ENCODE data around the gene MYO5B. TPM values are rescaled to one million over a fixed set of nuclear protein-coding genes. Genes with fewer than 3 reads are reported as not detected.

The MYO5B gene
- total and polyA plus RNA-seq, 2 donors (not counting 1 experiment from before 2014, with no cell fraction given) = 0.30 to 1.7 TPM

DNA sequence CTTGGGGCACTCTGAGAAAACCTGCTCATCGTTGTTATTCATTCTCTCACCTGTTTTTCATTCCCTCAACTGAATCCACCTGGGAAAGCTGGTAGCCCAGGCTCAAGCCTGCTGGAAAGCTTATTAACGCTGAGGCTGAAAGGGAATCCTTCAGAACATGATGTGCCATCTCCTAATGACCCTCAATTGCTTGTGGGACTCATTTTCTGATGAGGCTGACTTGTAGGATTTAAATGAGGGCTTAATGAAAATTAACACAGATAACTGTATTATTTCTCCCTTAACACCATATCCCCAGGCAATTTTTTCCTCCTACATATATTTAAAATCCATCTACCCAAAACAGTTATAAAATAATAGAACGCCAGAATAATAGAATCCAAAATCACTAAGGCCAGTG is 218.9 kb downstream of the MYO5B start:
- DNase-seq = no peak
- Mint-ChIP-seq H3K27ac (no peak overlapping the region), H3K9me3 (ENCODE audit: insufficient read depth) (no peaks in the 10 kb centered on the region), H3K4me3 (no peak overlapping the region), H3K27me3 (peaks cover 8% of the 10 kb centered on the region), H3K4me1 (no peaks in the 10 kb centered on the region)
- no peak overlapping the region for H3K9ac ChIP-seq (ENCODE audit: low read length)
- ATAC-seq (ENCODE audit: low read depth) = no peak
- TF ChIP-seq, protein P1, sequence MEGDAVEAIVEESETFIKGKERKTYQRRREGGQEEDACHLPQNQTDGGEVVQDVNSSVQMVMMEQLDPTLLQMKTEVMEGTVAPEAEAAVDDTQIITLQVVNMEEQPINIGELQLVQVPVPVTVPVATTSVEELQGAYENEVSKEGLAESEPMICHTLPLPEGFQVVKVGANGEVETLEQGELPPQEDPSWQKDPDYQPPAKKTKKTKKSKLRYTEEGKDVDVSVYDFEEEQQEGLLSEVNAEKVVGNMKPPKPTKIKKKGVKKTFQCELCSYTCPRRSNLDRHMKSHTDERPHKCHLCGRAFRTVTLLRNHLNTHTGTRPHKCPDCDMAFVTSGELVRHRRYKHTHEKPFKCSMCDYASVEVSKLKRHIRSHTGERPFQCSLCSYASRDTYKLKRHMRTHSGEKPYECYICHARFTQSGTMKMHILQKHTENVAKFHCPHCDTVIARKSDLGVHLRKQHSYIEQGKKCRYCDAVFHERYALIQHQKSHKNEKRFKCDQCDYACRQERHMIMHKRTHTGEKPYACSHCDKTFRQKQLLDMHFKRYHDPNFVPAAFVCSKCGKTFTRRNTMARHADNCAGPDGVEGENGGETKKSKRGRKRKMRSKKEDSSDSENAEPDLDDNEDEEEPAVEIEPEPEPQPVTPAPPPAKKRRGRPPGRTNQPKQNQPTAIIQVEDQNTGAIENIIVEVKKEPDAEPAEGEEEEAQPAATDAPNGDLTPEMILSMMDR (IDR thresholded peaks at IDR 0.05) = no peak
- no peak for TF ChIP-seq EZH2 (IDR thresholded peaks at IDR 0.05; ENCODE audit: borderline replicate concordance, insufficient read depth, low read depth, low read length, poor library complexity, severe bottlenecking)
- no peaks in the 10 kb centered on the region for H3K9me3 ChIP-seq (ENCODE audit: control extremely low read depth in 1 of 3, control insufficient read depth in 2 of 3, insufficient read depth in 1 of 3, low read length in 2 of 3)
- H3K79me2 ChIP-seq (ENCODE audit: control insufficient read depth, insufficient read depth, low read length) = no peaks in the 10 kb centered on the region
- ChIA-PET POLR2A (no interaction called here), CTCF (no interaction called here)
- H3K4me3 ChIP-seq (ENCODE audit: control extremely low read depth in 1 of 5, extremely low read depth in 1 of 5, insufficient read depth in 1 of 5, low read depth in 2 of 5, low read length in 4 of 5) = no peak overlapping the region
- H3K27me3 ChIP-seq (replicated peaks in 1 of 4; ENCODE audit: control extremely low read depth in 1 of 4, control insufficient read depth in 3 of 4, insufficient read depth in 4 of 4, low read length in 3 of 4) = no peaks in the 10 kb centered on the region
- intact Hi-C loops (cut with micrococcal nuclease) = no loop called here
- H3K27ac ChIP-seq (ENCODE audit: low read length in 2 of 2) = no peak overlapping the region
- H2AFZ ChIP-seq (ENCODE audit: insufficient read depth, low read depth, low read length, poor library complexity, severe bottlenecking) = no peak overlapping the region
- no peaks in the 10 kb centered on the region for H3K4me1 ChIP-seq (ENCODE audit: control insufficient read depth in 2 of 2, insufficient read depth in 2 of 2, low read length in 2 of 2)
- no peak overlapping the region for H3K4me2 ChIP-seq (replicated peaks; ENCODE audit: low read depth, low read length, poor library complexity, severe bottlenecking)
- no peaks in the 10 kb centered on the region for H4K20me1 ChIP-seq (ENCODE audit: control insufficient read depth, insufficient read depth, low read length, poor library complexity, severe bottlenecking)
- no CpG with 5 or more reads among the region's 3 CpGs for WGBS (ENCODE audit: insufficient coverage)
- H3K36me3 ChIP-seq (replicated peaks in 1 of 2; ENCODE audit: control extremely low read depth in 1 of 2, control insufficient read depth in 1 of 2, extremely low read depth in 1 of 2, insufficient read depth in 2 of 2, low read length in 1 of 2) = no peaks in the 10 kb centered on the region

DNA sequence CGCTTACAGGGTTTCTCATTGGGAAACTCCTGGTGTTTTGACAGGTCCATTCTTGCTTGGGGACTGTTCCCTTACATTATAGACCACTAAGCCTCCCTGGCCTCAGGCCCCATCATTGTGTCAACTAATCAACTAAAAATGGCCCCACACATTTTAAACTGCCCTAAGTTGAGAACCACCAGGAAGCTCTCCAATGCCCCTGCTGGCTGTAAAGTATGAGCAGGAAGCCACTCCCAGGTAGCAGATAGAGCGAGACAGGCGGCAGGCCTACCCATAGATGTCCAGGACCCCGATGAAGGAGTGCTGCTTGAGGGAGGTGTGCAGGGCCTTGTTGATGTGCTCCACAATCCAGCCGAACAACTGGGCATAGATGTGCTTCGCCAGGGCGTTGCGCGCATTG is 220.9 kb downstream of the MYO5B start:
- H3K27ac ChIP-seq (ENCODE audit: low read length in 2 of 2) = no peak overlapping the region
- Mint-ChIP-seq H3K4me3 (no peak overlapping the region), H3K9me3 (ENCODE audit: insufficient read depth) (no peaks in the 10 kb centered on the region), H3K4me1 (no peaks in the 10 kb centered on the region), H3K27ac (no peak overlapping the region), H3K27me3 (peaks cover 8% of the 10 kb centered on the region)
- H3K4me3 ChIP-seq (ENCODE audit: control extremely low read depth in 1 of 5, extremely low read depth in 1 of 5, insufficient read depth in 1 of 5, low read depth in 2 of 5, low read length in 4 of 5) = no peak overlapping the region
- intact Hi-C loops (cut with micrococcal nuclease) = no loop called here
- ChIA-PET POLR2A (no interaction called here), CTCF (no interaction called here)
- no peak overlapping the region for H3K4me2 ChIP-seq (replicated peaks; ENCODE audit: low read depth, low read length, poor library complexity, severe bottlenecking)
- 98% methylated on average over 9 of the region's 9 CpGs for WGBS (ENCODE audit: insufficient coverage)
- H3K9me3 ChIP-seq (ENCODE audit: control extremely low read depth in 1 of 3, control insufficient read depth in 2 of 3, insufficient read depth in 1 of 3, low read length in 2 of 3) = no peaks in the 10 kb centered on the region
- H3K27me3 ChIP-seq (replicated peaks in 1 of 4; ENCODE audit: control extremely low read depth in 1 of 4, control insufficient read depth in 3 of 4, insufficient read depth in 4 of 4, low read length in 3 of 4) = no peaks in the 10 kb centered on the region
- ATAC-seq (ENCODE audit: low read depth) (no peak), DNase-seq (no peak)
- no peaks in the 10 kb centered on the region for H3K36me3 ChIP-seq (replicated peaks in 1 of 2; ENCODE audit: control extremely low read depth in 1 of 2, control insufficient read depth in 1 of 2, extremely low read depth in 1 of 2, insufficient read depth in 2 of 2, low read length in 1 of 2)
- no peaks in the 10 kb centered on the region for H3K4me1 ChIP-seq (ENCODE audit: control insufficient read depth in 2 of 2, insufficient read depth in 2 of 2, low read length in 2 of 2)
- no peak overlapping the region for H2AFZ ChIP-seq (ENCODE audit: insufficient read depth, low read depth, low read length, poor library complexity, severe bottlenecking)
- no peaks in the 10 kb centered on the region for H4K20me1 ChIP-seq (ENCODE audit: control insufficient read depth, insufficient read depth, low read length, poor library complexity, severe bottlenecking)
- no peak overlapping the region for H3K9ac ChIP-seq (ENCODE audit: low read length)
- TF ChIP-seq, protein P1 (IDR thresholded peaks at IDR 0.05) = no peak
- TF ChIP-seq EZH2 (IDR thresholded peaks at IDR 0.05; ENCODE audit: borderline replicate concordance, insufficient read depth, low read depth, low read length, poor library complexity, severe bottlenecking) = no peak
- H3K79me2 ChIP-seq (ENCODE audit: control insufficient read depth, insufficient read depth, low read length) = no peaks in the 10 kb centered on the region

Data from B cell (primary cell).